Stomach (tissue), 19 donors: ENCODE measurements around the gene CRYBA2. TPM values are rescaled to one million over a fixed set of nuclear protein-coding genes. Genes with fewer than 3 reads are reported as not detected.
A peak's percentile ranks its signal among the peaks of the same experiment; 100 is the strongest.

ENCODE experiments used
- DNase-seq, 2 donors: peaks; one replicate each; pipeline versions ENCODE4 v3.0.0 to v3.0.0-alpha.2; 2013 to 2019
- H3K27ac ChIP-seq, 5 donors: fragments of 200-600 bp in 4 of 5; sonication (generic) in 4 of 5; one replicate each; pipeline ENCODE4 v1.5.1; 2013 to 2019; ENCODE audit warnings: mild to moderate bottlenecking in 1 of 5, moderate library complexity in 1 of 5
- H3K27me3 ChIP-seq, 3 donors: fragments of 200-600 bp; sonication (generic); one replicate each; pipeline ENCODE4 v1.5.1; 2017 to 2019; ENCODE audit warnings: mixed run types in 1 of 3
- H3K36me3 ChIP-seq, 4 donors: fragments of 200-600 bp; sonication (generic); 1 replicate in 3 of 4; 2 replicates in 1 of 4; pipeline ENCODE4 v1.5.1; 2016 to 2019
- H3K4me1 ChIP-seq, 4 donors: fragments of 200-600 bp; sonication (generic); one replicate each; pipeline ENCODE4 v1.5.1; 2016 to 2019
- H3K4me3 ChIP-seq, 4 donors: fragments of 200-600 bp; sonication (generic) in 3 of 4; one replicate each; pipeline ENCODE4 v1.5.1; 2016 to 2019; ENCODE audit warnings: mild to moderate bottlenecking in 1 of 4
- H3K9me3 ChIP-seq, 4 donors: fragments of 200-600 bp; sonication (generic); one replicate each; pipeline ENCODE4 v1.5.1; 2016 to 2019
- CTCF ChIP-seq, 7 experiments: fragments of 450-650 bp in 4 of 7; fragments of 200-600 bp in 3 of 7; sonication (generic) in 3 of 7; IDR thresholded peaks; one replicate each; pipeline ENCODE4 v1.5.1; 2016 to 2019; ENCODE audit warnings: antibody characterized with exemption in 7 of 7, control low read depth in 2 of 7, mild to moderate bottlenecking in 1 of 7
- EP300 ChIP-seq: sonication (generic); formaldehyde crosslinking; IDR thresholded peaks from one replicate; pipeline ENCODE4 v1.6.1; 2017; ENCODE audit warnings: antibody characterized with exemption
- POLR2A ChIP-seq, 4 donors: fragments of 450-650 bp; IDR thresholded peaks; one replicate each; pipeline ENCODE4 v1.6.1; 2016; ENCODE audit warnings: antibody characterized with exemption in 4 of 4, control low read depth in 2 of 4, mild to moderate bottlenecking in 1 of 4, moderate library complexity in 1 of 4
- POLR2AphosphoS5 ChIP-seq, 3 donors: sonication (generic); formaldehyde crosslinking; IDR thresholded peaks; one replicate each; pipeline ENCODE4 v1.6.1; 2016; ENCODE audit warnings: antibody characterized with exemption in 3 of 3
- WGBS, 5 donors: extraction: QIAGEN DNeasy Blood & Tissue Kit in 3 of 5; methylation state at CpG; one replicate each; pipeline versions ENCODE4 v1.1.5 to v1.1.7; 2013 to 2018; 5-methylcytosine and 5-hydroxymethylcytosine counted together
- intact Hi-C: fragments of 100-400 bp; cut with DNase I; formaldehyde crosslinking; loops from one replicate; pipeline ENCODE4 v1.15.1; 2023; ENCODE audit warnings: low total_unique reads
- long read RNA-seq, 10 donors: transcript quantifications; one replicate each; lab custom pipeline, GENCODE V29; 2026
- polyA plus RNA-seq, 3 donors: library from polyadenylated mRNA; stranded (reverse); fragments of 200-250 nt; gene quantifications; one replicate each; pipeline ENCODE4 v1.2.3, GENCODE V29; 2013
- total RNA-seq, 5 donors: library from RNA; depleted of rRNA; stranded (reverse); fragments of >200 nt; gene quantifications; one replicate each; pipeline versions ENCODE4 v1.1.0 to v1.2.3, GENCODE V29; 2014 to 2016
- donor health status: healthy with polysubstance abuse.
- donor health status: Bipolar disorder and iron deficiency.
- donor health status: healthy.

CRYBA2 gene
- total RNA-seq: 1 to 10 TPM in 1 of 5 donors, not detected in 4; 2.8 TPM
- 1 to 10 TPM; 1.2 to 7.5 (median 3.7) TPM for polyA plus RNA-seq
- long read RNA-seq, donor 1: 0 reads
- long read RNA-seq, donor 2, partial matches to known transcripts: 0 of 2 reads
- long read RNA-seq, donor 2, other reads (novel, unspliced or antisense): 0 of 2 reads
- long read RNA-seq, donor 3: 0 reads
- long read RNA-seq, donor 4, partial matches to known transcripts: 0 of 1 reads
- long read RNA-seq, donor 4, other reads (novel, unspliced or antisense): 0 of 1 reads
- long read RNA-seq, donor 5, partial matches to known transcripts: 0 of 1 reads
- long read RNA-seq, donor 5, other reads (novel, unspliced or antisense): 0 of 1 reads
- long read RNA-seq, donor 6: 0 reads
- long read RNA-seq, donor 7: 0 reads
- long read RNA-seq, donor 8, partial matches to known transcripts: 0 of 4 reads
- long read RNA-seq, donor 8, other reads (novel, unspliced or antisense): 0 of 4 reads
- long read RNA-seq, donor 9, partial matches to known transcripts: 0 of 1 reads
- long read RNA-seq, donor 9, other reads (novel, unspliced or antisense): 0 of 1 reads
- long read RNA-seq, donor 10, partial matches to known transcripts: 0 of 3 reads
- long read RNA-seq, donor 10, other reads (novel, unspliced or antisense): 0 of 3 reads

GRCh38 chr2:218993345-218994315, at the start of gene CRYBA2:
TSS of gene CRYBA2 (minus strand) at chr2:218993422. CDS start at chr2:218993176, 246 bp downstream.
- no peaks in the 10 kb centered on the region for H3K9me3 ChIP-seq
- peaks cover 14 to 44% (median 41%) of the 10 kb centered on the region in 4 donors for H3K4me1 ChIP-seq
- peak within 1 kb of the TSS; percentile 35 to 54 (median 42) for H3K4me3 ChIP-seq
- no peaks in the 10 kb centered on the region for H3K36me3 ChIP-seq
- peaks cover 31 to 100% (median 84%) of the 10 kb centered on the region in 3 donors for H3K27me3 ChIP-seq
- intact Hi-C loops: no loop called here
- WGBS, 5 donors: 1 to 4% (median 2%) methylated on average over 41 to 88 of the region's 88 CpGs
- H3K27ac ChIP-seq: peak within 1 kb of the TSS in 2 of 5 donors; percentile 27 to 29
- peak in 1 of 2 donors; percentile 71 for DNase-seq
- no peak for TF ChIP-seq POLR2AphosphoS5 (IDR thresholded peaks at IDR 0.05)
- no peak for TF ChIP-seq POLR2A (IDR thresholded peaks at IDR 0.05)
- TF ChIP-seq CTCF (IDR thresholded peaks at IDR 0.05): no peak
- no peak for TF ChIP-seq EP300

- DNase-seq: peak in 1 of 2 donors; percentile 73
- peaks cover 0 to 98% (median 17%) of the 10 kb centered on the region in 3 donors for H3K27me3 ChIP-seq
Observed at GRCh38 chr2:219042750-219043149, 49.5 kb upstream of the CRYBA2 start.

GRCh38 chr2:219042157-219042556, 48.9 kb upstream of the CRYBA2 start:
- DNase-seq: no peak
- TF ChIP-seq EP300 (no peak), POLR2A (IDR thresholded peaks at IDR 0.05) (no peak), CTCF (IDR thresholded peaks at IDR 0.05) (no peak), POLR2AphosphoS5 (IDR thresholded peaks at IDR 0.05) (no peak)
- peaks cover 5 to 30% (median 22%) of the 10 kb centered on the region in 4 donors for H3K4me1 ChIP-seq
- no peak overlapping the region for H3K27ac ChIP-seq
- H3K9me3 ChIP-seq: no peaks in the 10 kb centered on the region
- H3K36me3 ChIP-seq: no peaks in the 10 kb centered on the region
- H3K4me3 ChIP-seq: no peak overlapping the region
- WGBS, 5 donors: 80 to 92% (median 85%) methylated on average over 4 of the region's 4 CpGs
- peaks cover 0 to 98% (median 17%) of the 10 kb centered on the region in 3 donors for H3K27me3 ChIP-seq
- intact Hi-C loops: no loop called here

More at GRCh38 chr2:219042750-219043149, 49.5 kb upstream of the CRYBA2 start:
- Histone ChIP-seq H3K27ac (no peak overlapping the region), H3K4me1 (peaks cover 5 to 24% (median 18%) of the 10 kb centered on the region in 4 donors), H3K9me3 (no peaks in the 10 kb centered on the region), H3K36me3 (no peaks in the 10 kb centered on the region), H3K4me3 (no peak overlapping the region)
- intact Hi-C loops: no loop called here
- TF ChIP-seq CTCF (IDR thresholded peaks at IDR 0.05) (no peak), POLR2AphosphoS5 (IDR thresholded peaks at IDR 0.05) (no peak), EP300 (no peak), POLR2A (IDR thresholded peaks at IDR 0.05) (no peak)
- 53 to 75% (median 65%) methylated on average over 2 of the region's 2 CpGs for WGBS, 5 donors
